Skeletal muscle tissue (tissue), 4 donors: ENCODE results near the gene IER2. TPM values are rescaled to one million over a fixed set of nuclear protein-coding genes. Genes with fewer than 3 reads are reported as not detected.

ENCODE experiments used
- H3K27ac ChIP-seq: one replicate; pipeline ENCODE4 v1.7.0; 2013; ENCODE audit warnings: mild to moderate bottlenecking, low read depth, low read length, inconsistent platforms
- H3K27me3 ChIP-seq, 3 donors: one replicate each; pipeline ENCODE4 v1.7.0; 2013; ENCODE audit warnings: low read length in 3 of 3; ENCODE audit not compliant: control insufficient read depth in 3 of 3, insufficient read depth in 3 of 3
- H3K36me3 ChIP-seq, 3 donors: one replicate each; pipeline ENCODE4 v1.7.0; 2013; ENCODE audit warnings: low read length in 3 of 3; ENCODE audit not compliant: control insufficient read depth in 3 of 3, insufficient read depth in 3 of 3
- H3K4me1 ChIP-seq, 3 donors: one replicate each; pipeline ENCODE4 v1.7.0; 2013; ENCODE audit warnings: low read length in 3 of 3, mild to moderate bottlenecking in 3 of 3; ENCODE audit not compliant: control insufficient read depth in 3 of 3, insufficient read depth in 3 of 3
- H3K4me3 ChIP-seq, 3 donors: one replicate each; pipeline ENCODE4 v1.7.0; 2013; ENCODE audit warnings: low read length in 3 of 3
- H3K9ac ChIP-seq, 3 donors: one replicate each; pipeline ENCODE4 v1.7.0; 2013; ENCODE audit warnings: low read length in 3 of 3, mild to moderate bottlenecking in 3 of 3, moderate library complexity in 2 of 3, low read depth in 1 of 3
- H3K9me3 ChIP-seq, 3 donors: one replicate each; pipeline ENCODE4 v1.7.0; 2013; ENCODE audit warnings: low read length in 3 of 3; ENCODE audit not compliant: control insufficient read depth in 3 of 3
- total RNA-seq: library from RNA; depleted of rRNA; stranded (reverse); fragments of >200 nt; gene quantifications from one replicate; pipeline ENCODE4 v1.2.3, GENCODE V29; 2014
- donor health status: Osteomylitis.

The IER2 gene
- 23.5 TPM for total RNA-seq

DNA sequence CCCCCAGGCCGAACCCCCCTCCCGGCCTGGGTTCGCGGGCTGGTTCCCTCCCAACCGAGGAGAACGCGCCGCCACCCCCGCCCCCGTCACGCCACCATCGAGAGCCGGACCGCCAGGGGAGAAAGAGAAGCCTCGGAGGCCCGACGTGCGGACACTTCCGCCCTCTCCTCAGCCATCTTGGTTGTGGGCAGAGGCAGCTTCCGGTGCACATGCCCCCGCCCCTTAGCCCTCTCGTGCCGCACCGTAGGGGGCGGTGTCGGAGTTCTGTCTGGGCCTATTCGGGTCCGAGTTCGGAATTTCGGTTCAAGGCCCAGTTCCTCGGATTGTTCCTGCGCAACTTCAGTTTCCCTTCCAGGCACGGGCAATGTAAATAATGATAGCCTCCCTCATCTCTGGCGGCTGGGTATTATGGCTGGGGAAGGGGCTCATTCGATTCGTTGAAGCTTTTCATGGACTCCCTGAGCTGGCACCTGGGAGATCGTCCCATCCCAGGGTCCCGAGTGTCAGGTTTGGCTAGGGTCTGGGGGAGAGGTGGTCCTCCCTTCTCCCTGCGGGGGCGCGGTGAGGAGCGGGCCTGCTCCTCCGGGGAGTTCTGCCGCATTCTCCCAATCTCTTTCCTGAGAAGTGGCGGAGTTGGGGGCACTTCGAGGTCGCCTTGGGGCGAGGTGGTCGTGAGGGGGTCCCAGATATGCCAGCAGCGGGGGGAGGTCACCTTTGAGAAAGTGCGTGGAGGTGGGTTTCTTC is at the start of gene IER2, which contains the start of gene STX10:
Gene IER2 (plus strand): TSS at position 225 of the 744 bp plus-strand sequence. CDS start 2,776 bp downstream, outside the sequence.
Gene STX10 (minus strand): TSS at position 189 of the 744 bp plus-strand sequence. CDS start 202 bp downstream, outside the sequence.
- peaks cover 0 to 20% (median 4%) of the 10 kb centered on the region in 3 donors for H3K27me3 ChIP-seq
- peak within 1 kb of the TSS; percentile 86 to 99 (median 98) for H3K4me3 ChIP-seq
- no peaks in the 10 kb centered on the region for H3K9me3 ChIP-seq
- peaks cover 0 to 5% (median 0%) of the 10 kb centered on the region in 3 donors for H3K36me3 ChIP-seq
- H3K27ac ChIP-seq = peak within 1 kb of the TSS; percentile 100
- H3K4me1 ChIP-seq = peaks cover 24 to 49% (median 36%) of the 10 kb centered on the region in 3 donors
- H3K9ac ChIP-seq = peak within 1 kb of the TSS; percentile 100

- peak overlapping the region; percentile 43 to 73 (median 52) for H3K4me3 ChIP-seq
- H3K27me3 ChIP-seq = no peaks in the 10 kb centered on the region
- H3K36me3 ChIP-seq = peaks cover 0 to 5% (median under 1%) of the 10 kb centered on the region in 3 donors
- no peaks in the 10 kb centered on the region for H3K9me3 ChIP-seq
- peak overlapping the region; percentile 25 for H3K27ac ChIP-seq
- H3K9ac ChIP-seq = peak overlapping the region in 1 of 3 donors; percentile 60
- H3K4me1 ChIP-seq = peaks cover 28 to 31% (median 28%) of the 10 kb centered on the region in 3 donors
Observed at GRCh38 chr19:13100841-13101589, 49.2 kb upstream of the IER2 start.

GRCh38 chr19:13101590-13102415 is 48.4 kb upstream of the IER2 start:
- H3K4me3 ChIP-seq = peak overlapping the region; percentile 52 to 73 (median 65)
- H3K9ac ChIP-seq = peak overlapping the region; percentile 23 to 77 (median 44)
- H3K27me3 ChIP-seq = no peaks in the 10 kb centered on the region
- peaks cover 27 to 28% (median 28%) of the 10 kb centered on the region in 3 donors for H3K4me1 ChIP-seq
- peaks cover 0 to 5% (median 0%) of the 10 kb centered on the region in 3 donors for H3K36me3 ChIP-seq
- H3K9me3 ChIP-seq = no peaks in the 10 kb centered on the region
- peak overlapping the region; percentile 51 for H3K27ac ChIP-seq

GRCh38 chr19:13102416-13102665 is 47.9 kb upstream of the IER2 start:
- Histone ChIP-seq H3K4me3 (peak overlapping the region; percentile 52 to 73 (median 65)), H3K36me3 (peaks cover 1 to 6% (median 2%) of the 10 kb centered on the region in 3 donors), H3K27me3 (no peaks in the 10 kb centered on the region), H3K9me3 (no peaks in the 10 kb centered on the region), H3K4me1 (peaks cover 27 to 28% (median 28%) of the 10 kb centered on the region in 3 donors), H3K27ac (peak overlapping the region; percentile 51), H3K9ac (peak overlapping the region; percentile 23 to 77 (median 44))

- Histone ChIP-seq H3K27ac (peak within 1 kb of the TSS; percentile 69), H3K4me1 (peaks cover 27 to 28% (median 28%) of the 10 kb centered on the region in 3 donors), H3K27me3 (no peaks in the 10 kb centered on the region), H3K9me3 (no peaks in the 10 kb centered on the region), H3K36me3 (peaks cover 5 to 10% (median 6%) of the 10 kb centered on the region in 3 donors), H3K9ac (peak within 1 kb of the TSS; percentile 23 to 77 (median 44)), H3K4me3 (peak within 1 kb of the TSS; percentile 52 to 73 (median 65))
Observed at GRCh38 chr19:13102666-13103580, 47.3 kb upstream of the IER2 start, which contains the start of gene LYL1. Gene LYL1, minus strand, starts transcription at chr19:13102858. Its CDS starts 1,687 bp downstream, at chr19:13101171.

DNA sequence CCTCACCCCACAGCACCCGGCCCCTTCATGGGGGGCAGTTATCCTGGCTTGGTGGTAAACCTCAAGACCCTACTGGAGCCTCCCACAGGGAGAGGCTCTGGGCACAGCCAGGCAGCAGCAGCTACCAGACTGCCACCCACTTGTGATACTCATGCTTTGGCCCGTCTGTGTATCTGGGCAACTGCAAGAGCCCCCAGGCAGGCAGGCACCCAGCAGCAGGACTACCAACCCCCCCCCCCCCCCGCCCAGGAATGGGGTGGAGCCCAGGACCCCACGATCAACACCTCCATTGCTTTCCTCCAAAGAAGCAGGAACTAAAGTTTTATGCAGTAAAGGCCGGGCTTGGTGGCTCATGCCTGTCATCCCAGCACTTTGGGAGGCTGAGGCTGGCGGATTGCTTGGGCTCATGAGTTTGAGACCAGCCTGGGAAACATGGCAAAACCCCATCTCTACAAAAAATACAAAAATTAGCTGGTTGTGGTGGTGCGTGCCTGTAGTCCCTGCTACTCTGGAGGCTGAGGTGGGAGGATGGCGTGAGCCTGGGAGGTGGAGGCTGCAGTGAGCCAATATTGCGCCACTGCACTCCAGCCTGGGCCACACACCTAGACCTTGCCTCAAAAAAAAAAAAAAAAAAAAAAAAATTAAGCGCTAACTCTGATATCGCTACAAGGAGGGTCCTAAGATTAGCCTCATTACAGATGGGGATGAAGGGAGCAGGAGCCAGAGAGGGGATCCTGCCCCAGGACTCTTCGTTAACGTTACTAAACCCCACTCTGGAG is 46.4 kb upstream of the IER2 start:
- Histone ChIP-seq H3K4me3 (peak overlapping the region in 1 of 3 donors; percentile 54), H3K9ac (peak overlapping the region in 1 of 3 donors; percentile 8), H3K4me1 (peaks cover 23 to 28% (median 27%) of the 10 kb centered on the region in 3 donors), H3K9me3 (no peaks in the 10 kb centered on the region), H3K27ac (peak overlapping the region; percentile 69), H3K36me3 (peaks cover 5 to 10% (median 6%) of the 10 kb centered on the region in 3 donors), H3K27me3 (no peaks in the 10 kb centered on the region)

DNA sequence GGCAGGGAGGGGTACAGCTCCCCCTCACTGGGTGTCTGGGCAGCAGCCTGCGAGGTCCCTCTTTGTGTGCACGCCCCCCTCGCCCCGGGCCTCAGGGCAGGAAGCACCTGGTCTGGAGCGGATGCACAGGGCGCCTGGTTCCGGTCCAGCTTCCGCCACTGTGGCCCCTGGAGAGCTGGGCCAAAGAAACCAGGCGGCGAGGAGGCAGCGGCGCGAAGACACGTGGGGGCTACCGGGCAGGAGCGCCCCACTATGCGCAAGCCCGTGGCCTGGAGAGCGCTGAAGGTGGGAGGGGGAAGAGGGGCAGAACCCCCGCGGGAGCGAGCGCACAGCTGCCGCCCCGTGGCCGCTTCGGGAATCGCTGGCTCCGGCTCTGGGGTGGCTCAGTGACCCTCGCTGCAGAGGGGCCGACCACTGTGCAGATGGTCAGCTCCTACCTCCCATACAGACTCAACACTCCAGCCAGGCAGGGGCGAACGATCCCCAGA is 45.8 kb upstream of the IER2 start:
- peak overlapping the region in 2 of 3 donors; percentile 7 to 40 for H3K9ac ChIP-seq
- H3K27ac ChIP-seq = peak overlapping the region; percentile 47
- peaks cover 7 to 13% (median 10%) of the 10 kb centered on the region in 3 donors for H3K36me3 ChIP-seq
- no peaks in the 10 kb centered on the region for H3K9me3 ChIP-seq
- peak overlapping the region in 2 of 3 donors; percentile 23 to 54 for H3K4me3 ChIP-seq
- H3K4me1 ChIP-seq = peaks cover 23 to 28% (median 24%) of the 10 kb centered on the region in 3 donors
- H3K27me3 ChIP-seq = no peaks in the 10 kb centered on the region
